GM21390 (cell line): Measurements from ENCODE around the gene CR1.
"Not testable (repeated sequence)": the region's sequence is repeated elsewhere in the genome, so short reads cannot be mapped to it uniquely, and the experiment has no call there.

Source experiments
- ATAC-seq: cut with Tn5 transposase; IDR thresholded peaks from one replicate; pipeline ENCODE4 v1.9.1; 2021; ENCODE audit not compliant: unreplicated experiment

Gene CR1

GRCh38 chr1:207669528-207670009, 173.6 kb downstream of the CR1 start:
- ATAC-seq: no peak

- peak; percentile 58 for ATAC-seq
Measured at GRCh38 chr1:207670192-207670591, 174.2 kb downstream of the CR1 start.

- no peak for ATAC-seq
Measured at GRCh38 chr1:207670997-207671396, 175.0 kb downstream of the CR1 start.

- no peak for ATAC-seq
Measured at GRCh38 chr1:207672522-207673130, 176.7 kb downstream of the CR1 start.

- ATAC-seq: no peak
Measured at GRCh38 chr1:207673399-207673798, 177.4 kb downstream of the CR1 start.

- no peak for ATAC-seq
Measured at GRCh38 chr1:207676153-207676552, 180.2 kb downstream of the CR1 start.

GRCh38 chr1:207680590-207681388, 184.8 kb downstream of the CR1 start:
- ATAC-seq: not testable (repeated sequence)

- ATAC-seq: not testable (repeated sequence)
Measured at GRCh38 chr1:207682872-207683434, 187.0 kb downstream of the CR1 start.

- not testable (repeated sequence) for ATAC-seq
Measured at GRCh38 chr1:207690551-207690950, 194.6 kb downstream of the CR1 start.

- ATAC-seq: no peak
Measured at GRCh38 chr1:207691010-207691409, 195.1 kb downstream of the CR1 start.
